SU-DHL-6 (cell line): ENCODE data around the gene DSP.

ENCODE experiments used
- H2AFZ ChIP-seq: fragments of 200-600 bp; sonication (generic); 2 replicates; pipeline ENCODE4 v1.6.1; 2014; ENCODE audit warnings: low read depth, mild to moderate bottlenecking, moderate library complexity, mixed read lengths, antibody characterized with exemption, low read length; ENCODE audit not compliant: severe bottlenecking
- H3F3A ChIP-seq: fragments of 200-600 bp; shearing (Covaris generic); 2 replicates; pipeline ENCODE4 v1.6.0; 2016; ENCODE audit warnings: antibody characterized with exemption, mild to moderate bottlenecking; ENCODE audit not compliant: insufficient read depth
- H3K27ac ChIP-seq: fragments of 200-600 bp; sonication (generic); 2 replicates; pipeline ENCODE4 v1.5.1; 2016; ENCODE audit warnings: low read depth, mild to moderate bottlenecking, low read length, moderate library complexity, mixed read lengths
- H3K27me3 ChIP-seq: fragments of 200-600 bp; sonication (generic), shearing (Covaris generic); 2 replicates; pipeline ENCODE4 v1.6.0; 2014; ENCODE audit warnings: mild to moderate bottlenecking, low read length
- H3K36me3 ChIP-seq: fragments of 200-600 bp; sonication (generic); 2 replicates; pipeline ENCODE4 v1.6.1; 2014; ENCODE audit warnings: mild to moderate bottlenecking, low read length, mixed read lengths
- H3K4me2 ChIP-seq: fragments of 300-600, 200-600 bp; shearing (Covaris generic), sonication (generic); 2 replicates; pipeline ENCODE4 v1.6.0; 2014; ENCODE audit warnings: low read length, low read depth, mild to moderate bottlenecking; ENCODE audit not compliant: poor library complexity, severe bottlenecking
- H3K4me3 ChIP-seq: fragments of 200-600 bp; sonication (generic); 2 replicates; pipeline ENCODE4 v1.5.1; 2014; ENCODE audit warnings: antibody characterized with exemption, low read length, mild to moderate bottlenecking, mixed read lengths; ENCODE audit not compliant: insufficient read depth, poor library complexity, severe bottlenecking
- H3K79me2 ChIP-seq: fragments of 200-600 bp; sonication (generic); 2 replicates; pipeline ENCODE4 v1.6.1; 2014; ENCODE audit warnings: mild to moderate bottlenecking, low read length, moderate library complexity; ENCODE audit not compliant: insufficient read depth
- H3K9ac ChIP-seq: fragments of 200-600 bp; sonication (generic); 2 replicates; pipeline ENCODE4 v1.7.0; 2014; ENCODE audit warnings: mild to moderate bottlenecking, low read length
- H3K9me2 ChIP-seq: fragments of 200-600 bp; sonication (generic); replicated peaks from 2 replicates; pipeline ENCODE4 v1.6.1; 2014; ENCODE audit warnings: low read length; ENCODE audit not compliant: insufficient read depth
- H3K9me3 ChIP-seq: fragments of 200-600 bp; sonication (generic); 2 replicates; pipeline ENCODE4 v1.6.1; 2014; ENCODE audit warnings: low read length, mixed read lengths; ENCODE audit not compliant: insufficient read depth
- H4K20me1 ChIP-seq: fragments of 200-600 bp; sonication (generic); 2 replicates; pipeline ENCODE4 v1.6.1; 2014; ENCODE audit warnings: low read depth, mild to moderate bottlenecking, antibody characterized with exemption, low read length, moderate library complexity, mixed read lengths
- CTCF ChIP-seq: fragments of 200-600 bp; sonication (generic); IDR thresholded peaks from one replicate; pipeline ENCODE4 v1.5.1; 2017; ENCODE audit warnings: antibody characterized with exemption, mild to moderate bottlenecking, low read length, moderate library complexity; ENCODE audit not compliant: insufficient read depth, poor library complexity, severe bottlenecking
- EZH2phosphoT487 ChIP-seq: fragments of 200-600 bp; sonication (generic), shearing (Covaris generic); conservative IDR thresholded peaks from 2 replicates; pipeline ENCODE4 v1.6.1; 2018; ENCODE audit warnings: mild to moderate bottlenecking, antibody characterized with exemption, low read length, moderate library complexity, mixed read lengths

DSP gene

GRCh38 chr6:7529141-7529540 lies 12.3 kb upstream of the DSP start:
- Histone ChIP-seq H3K27ac (no peak overlapping the region), H2AFZ (no peak overlapping the region), H4K20me1 (no peaks in the 10 kb centered on the region), H3K4me2 (no peak overlapping the region), H3K9me2 (no peaks in the 10 kb centered on the region), H3K9me3 (no peaks in the 10 kb centered on the region), H3K27me3 (no peaks in the 10 kb centered on the region), H3K79me2 (no peaks in the 10 kb centered on the region), H3F3A (no peaks in the 10 kb centered on the region), H3K4me3 (no peak overlapping the region), H3K9ac (no peak overlapping the region), H3K36me3 (no peaks in the 10 kb centered on the region)
- TF ChIP-seq CTCF (no peak), EZH2phosphoT487 (no peak)

GRCh38 chr6:7532232-7532631 lies 9.2 kb upstream of the DSP start:
- Histone ChIP-seq H3K4me2 (no peak overlapping the region), H3K27me3 (0 out of 2 replicates have a peak, but pooled peaks cover 3% of the 10 kb centered on the region), H3K4me3 (no peak overlapping the region), H3K9me3 (no peaks in the 10 kb centered on the region), H3K36me3 (no peaks in the 10 kb centered on the region), H3F3A (no peaks in the 10 kb centered on the region), H3K27ac (no peak overlapping the region), H4K20me1 (no peaks in the 10 kb centered on the region), H3K9me2 (no peaks in the 10 kb centered on the region), H3K9ac (no peak overlapping the region), H2AFZ (no peak overlapping the region), H3K79me2 (no peaks in the 10 kb centered on the region)
- TF ChIP-seq EZH2phosphoT487, result no peak
- TF ChIP-seq CTCF, result no peak

- Histone ChIP-seq H4K20me1 (no peaks in the 10 kb centered on the region), H3F3A (no peaks in the 10 kb centered on the region), H3K9me3 (no peaks in the 10 kb centered on the region), H3K4me2 (no peak overlapping the region), H3K4me3 (no peak overlapping the region), H3K27ac (no peak overlapping the region), H2AFZ (no peak overlapping the region), H3K79me2 (no peaks in the 10 kb centered on the region), H3K9me2 (no peaks in the 10 kb centered on the region), H3K9ac (no peak overlapping the region), H3K36me3 (no peaks in the 10 kb centered on the region), H3K27me3 (0 out of 2 replicates have a peak, but pooled peaks cover 3% of the 10 kb centered on the region)
- TF ChIP-seq CTCF (no peak), EZH2phosphoT487 (no peak)
These were observed 8.7 kb upstream of the DSP start for GRCh38 chr6:7532821-7533220.
